Measurements from ENCODE around the gene CTSH. TPM values are rescaled to one million over a fixed set of nuclear protein-coding genes. Genes with fewer than 3 reads are reported as not detected.

Gene CTSH
- polyA plus RNA-seq, 1 donor (not counting 4 experiments of a cell fraction or from before 2014, with no cell fraction given) = 23.0 TPM

DNA sequence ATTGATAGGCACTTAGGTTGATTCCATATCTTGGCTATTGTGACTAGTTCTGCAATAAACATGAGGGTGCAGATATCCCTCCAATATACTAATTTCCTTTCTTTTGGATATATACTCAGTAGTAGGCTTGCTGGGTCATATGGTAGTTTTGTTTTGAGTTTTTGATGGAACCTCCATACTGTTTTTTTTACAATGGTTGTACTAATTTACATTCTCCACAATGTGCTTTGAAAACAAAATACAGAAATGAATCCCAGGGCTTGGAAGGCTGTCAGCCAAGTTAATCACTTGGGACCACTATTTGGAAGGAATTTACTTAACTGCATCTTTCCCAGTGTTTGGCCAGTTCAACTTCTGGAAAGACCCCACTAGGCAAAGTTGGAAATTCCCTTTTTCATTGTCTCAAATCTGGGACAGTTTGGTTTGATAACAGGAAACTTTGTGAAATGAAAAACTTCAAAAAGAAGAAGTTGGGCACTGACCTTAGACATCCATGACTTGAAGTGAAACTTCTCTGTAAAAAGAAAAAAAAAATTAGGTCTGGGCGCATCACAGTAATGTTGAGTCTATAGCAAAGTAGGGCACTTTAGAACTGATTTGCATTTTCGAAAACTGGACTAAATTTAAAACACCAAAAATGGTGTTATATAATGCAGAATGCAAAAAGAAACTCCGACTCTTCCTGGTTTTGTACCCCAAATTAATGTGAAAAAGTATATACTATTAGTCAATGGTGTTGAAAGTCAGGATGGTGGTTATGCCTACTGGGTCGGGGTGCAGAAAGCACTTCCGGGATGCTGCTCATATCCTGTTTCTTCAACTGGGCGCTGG, 6.0 kb downstream of the CTSH start:
- H3K27ac ChIP-seq (ENCODE audit: control insufficient read depth, insufficient read depth, low read length) = no peak overlapping the region

DNA sequence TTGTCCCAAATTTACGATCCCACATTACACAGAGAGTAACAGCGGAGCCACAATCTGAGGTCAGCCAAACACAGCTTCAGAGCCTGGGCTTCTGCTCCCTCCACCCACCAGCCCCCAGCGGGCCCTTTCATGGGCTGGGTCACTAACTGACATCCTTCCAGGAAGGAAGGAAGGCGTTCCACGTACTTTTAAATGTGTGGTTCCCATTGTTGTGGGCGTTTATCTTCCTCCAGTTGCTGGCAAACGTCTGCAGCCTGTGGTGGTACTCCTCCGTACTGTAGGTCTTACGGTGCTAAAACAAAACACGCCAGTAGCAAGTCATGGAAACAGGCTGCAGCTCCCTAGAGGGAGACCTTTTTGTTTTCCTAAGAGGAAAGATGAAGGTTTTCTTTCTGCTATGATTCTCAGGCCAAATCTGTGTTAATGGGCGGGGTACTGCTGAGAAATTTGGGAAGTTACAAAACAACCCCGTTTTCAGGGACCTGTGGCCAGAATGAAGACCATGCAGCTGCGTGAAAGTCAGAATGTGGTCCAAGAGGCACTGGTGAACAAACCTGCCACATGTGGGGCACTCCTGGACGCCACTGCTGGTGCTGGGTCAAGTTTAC, 7.6 kb downstream of the CTSH start:
- peaks cover 3% of the 10 kb centered on the region for H4K20me1 ChIP-seq (ENCODE audit: control insufficient read depth, extremely low read depth, insufficient read depth, low read length)
- no peaks in the 10 kb centered on the region for H3K9me1 ChIP-seq (ENCODE audit: control insufficient read depth, extremely low read depth, insufficient read depth, low read length)
- H3K4me2 ChIP-seq (ENCODE audit: control insufficient read depth, extremely low read depth, insufficient read depth, low read depth, low read length) = no peak overlapping the region
- H3K79me2 ChIP-seq (ENCODE audit: control insufficient read depth, insufficient read depth, low read length) = no peaks in the 10 kb centered on the region
- H3K36me3 ChIP-seq (ENCODE audit: control insufficient read depth in 2 of 2, extremely low read depth in 1 of 2, insufficient read depth in 2 of 2, low read length in 2 of 2) = no peaks in the 10 kb centered on the region
- TF ChIP-seq, protein P1, sequence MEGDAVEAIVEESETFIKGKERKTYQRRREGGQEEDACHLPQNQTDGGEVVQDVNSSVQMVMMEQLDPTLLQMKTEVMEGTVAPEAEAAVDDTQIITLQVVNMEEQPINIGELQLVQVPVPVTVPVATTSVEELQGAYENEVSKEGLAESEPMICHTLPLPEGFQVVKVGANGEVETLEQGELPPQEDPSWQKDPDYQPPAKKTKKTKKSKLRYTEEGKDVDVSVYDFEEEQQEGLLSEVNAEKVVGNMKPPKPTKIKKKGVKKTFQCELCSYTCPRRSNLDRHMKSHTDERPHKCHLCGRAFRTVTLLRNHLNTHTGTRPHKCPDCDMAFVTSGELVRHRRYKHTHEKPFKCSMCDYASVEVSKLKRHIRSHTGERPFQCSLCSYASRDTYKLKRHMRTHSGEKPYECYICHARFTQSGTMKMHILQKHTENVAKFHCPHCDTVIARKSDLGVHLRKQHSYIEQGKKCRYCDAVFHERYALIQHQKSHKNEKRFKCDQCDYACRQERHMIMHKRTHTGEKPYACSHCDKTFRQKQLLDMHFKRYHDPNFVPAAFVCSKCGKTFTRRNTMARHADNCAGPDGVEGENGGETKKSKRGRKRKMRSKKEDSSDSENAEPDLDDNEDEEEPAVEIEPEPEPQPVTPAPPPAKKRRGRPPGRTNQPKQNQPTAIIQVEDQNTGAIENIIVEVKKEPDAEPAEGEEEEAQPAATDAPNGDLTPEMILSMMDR (optimal IDR thresholded peaks at IDR 0.05 in 1 of 3, IDR thresholded peaks at IDR 0.05 in 1 of 3, conservative IDR thresholded peaks at IDR 0.05 in 1 of 3; ENCODE audit: extremely low read depth in 1 of 3, insufficient read depth in 2 of 3, low read length in 3 of 3) = no peak
- TF ChIP-seq EZH2 (IDR thresholded peaks at IDR 0.05; ENCODE audit: low read length) = no peak
- H2AFZ ChIP-seq (ENCODE audit: control insufficient read depth, low read length) = no peak overlapping the region
- H3K27me3 ChIP-seq (ENCODE audit: control insufficient read depth, extremely low read depth, insufficient read depth, low read length) = peaks cover 17% of the 10 kb centered on the region
- no peak overlapping the region for H3K9ac ChIP-seq (ENCODE audit: control insufficient read depth, extremely low read depth, insufficient read depth, low read length)
- H3K9me3 ChIP-seq (ENCODE audit: control insufficient read depth, low read depth, low read length) = no peaks in the 10 kb centered on the region
- dilution Hi-C loops (cut with MboI; ENCODE audit: extremely low pct_ligation_motif_present, low sequenced_read_pairs) = no loop called here
- no peaks in the 10 kb centered on the region for H3K4me1 ChIP-seq (ENCODE audit: control insufficient read depth, extremely low read depth, insufficient read depth, low read length)
- DNase-seq (ENCODE audit: low read depth, low spot score) (no peak), FAIRE-seq (no peak)
- H3K4me3 ChIP-seq (ENCODE audit: control insufficient read depth in 2 of 3, extremely low read depth in 1 of 3, insufficient read depth in 2 of 3, low read depth in 1 of 3, low read length in 3 of 3) = no peak overlapping the region
- H3K27ac ChIP-seq (ENCODE audit: control insufficient read depth, insufficient read depth, low read length) = no peak overlapping the region

More for the DNA sequence above, 6.0 kb downstream of the CTSH start:
- H3K9me1 ChIP-seq (ENCODE audit: control insufficient read depth, extremely low read depth, insufficient read depth, low read length) = no peaks in the 10 kb centered on the region
- H2AFZ ChIP-seq (ENCODE audit: control insufficient read depth, low read length) = no peak overlapping the region
- no peaks in the 10 kb centered on the region for H3K9me3 ChIP-seq (ENCODE audit: control insufficient read depth, low read depth, low read length)
- no peak overlapping the region for H3K9ac ChIP-seq (ENCODE audit: control insufficient read depth, extremely low read depth, insufficient read depth, low read length)
- FAIRE-seq (no peak), DNase-seq (ENCODE audit: low read depth, low spot score) (no peak)
- H3K4me1 ChIP-seq (ENCODE audit: control insufficient read depth, extremely low read depth, insufficient read depth, low read length) = no peaks in the 10 kb centered on the region
- TF ChIP-seq, protein P1 (optimal IDR thresholded peaks at IDR 0.05 in 1 of 3, IDR thresholded peaks at IDR 0.05 in 1 of 3, conservative IDR thresholded peaks at IDR 0.05 in 1 of 3; ENCODE audit: extremely low read depth in 1 of 3, insufficient read depth in 2 of 3, low read length in 3 of 3) = no peak
- TF ChIP-seq EZH2 (IDR thresholded peaks at IDR 0.05; ENCODE audit: low read length) = no peak
- H3K36me3 ChIP-seq (ENCODE audit: control insufficient read depth in 2 of 2, extremely low read depth in 1 of 2, insufficient read depth in 2 of 2, low read length in 2 of 2) = no peaks in the 10 kb centered on the region
- H4K20me1 ChIP-seq (ENCODE audit: control insufficient read depth, extremely low read depth, insufficient read depth, low read length) = no peaks in the 10 kb centered on the region
- no peak overlapping the region for H3K4me3 ChIP-seq (ENCODE audit: control insufficient read depth in 2 of 3, extremely low read depth in 1 of 3, insufficient read depth in 2 of 3, low read depth in 1 of 3, low read length in 3 of 3)
- peaks cover 5% of the 10 kb centered on the region for H3K27me3 ChIP-seq (ENCODE audit: control insufficient read depth, extremely low read depth, insufficient read depth, low read length)
- H3K4me2 ChIP-seq (ENCODE audit: control insufficient read depth, extremely low read depth, insufficient read depth, low read depth, low read length) = no peak overlapping the region
- dilution Hi-C loops (cut with MboI; ENCODE audit: extremely low pct_ligation_motif_present, low sequenced_read_pairs) = no loop called here
- H3K79me2 ChIP-seq (ENCODE audit: control insufficient read depth, insufficient read depth, low read length) = no peaks in the 10 kb centered on the region

Measured in keratinocyte (primary cell).